Measurements from ENCODE around the gene FDXR. TPM values are rescaled to one million over a fixed set of nuclear protein-coding genes. Genes with fewer than 3 reads are reported as not detected.

Gene FDXR
- total and polyA plus RNA-seq, 4 donors = 3.9 to 10.1 (median 4.6) TPM

GRCh38 chr17:74818291-74818938 is 54.4 kb downstream of the FDXR start:
- no peak overlapping the region for H3K9ac ChIP-seq (ENCODE audit: low read depth in 1 of 2, low read length in 2 of 2)
- H3K36me3 ChIP-seq (ENCODE audit: control insufficient read depth in 4 of 4, insufficient read depth in 3 of 4, low read depth in 1 of 4, low read length in 3 of 4) = peaks cover 0 to 5% (median 1%) of the 10 kb centered on the region in 4 donors
- H3K4me3 ChIP-seq (ENCODE audit: low read depth in 1 of 3, low read length in 3 of 3) = no peak overlapping the region
- 98% methylated on average over 16 of the region's 16 CpGs for WGBS
- H3K27me3 ChIP-seq (ENCODE audit: control insufficient read depth in 4 of 4, insufficient read depth in 4 of 4, low read length in 3 of 4) = no peaks in the 10 kb centered on the region
- H3K9me3 ChIP-seq (ENCODE audit: control insufficient read depth in 4 of 4, low read length in 3 of 4) = no peaks in the 10 kb centered on the region
- no peak for DNase-seq (ENCODE audit: low spot score)
- H3K4me1 ChIP-seq (ENCODE audit: control insufficient read depth in 4 of 4, insufficient read depth in 4 of 4, low read length in 3 of 4) = no peaks in the 10 kb centered on the region
- no peak for TF ChIP-seq RXRA (IDR thresholded peaks at IDR 0.05)
- no peak for TF ChIP-seq YY1 (IDR thresholded peaks at IDR 0.05)
- TF ChIP-seq MAX (IDR thresholded peaks at IDR 0.05) = no peak
- no peak for TF ChIP-seq ZBTB33 (IDR thresholded peaks at IDR 0.05)
- TF ChIP-seq FOXA1 (IDR thresholded peaks at IDR 0.05) = no peak
- no peak for TF ChIP-seq FOXA2 (IDR thresholded peaks at IDR 0.05)
- no peak overlapping the region for H3K27ac ChIP-seq (ENCODE audit: low read depth in 1 of 2, low read length in 2 of 2)

GRCh38 chr17:74816905-74817620 is 55.7 kb downstream of the FDXR start:
- no peak for TF ChIP-seq RXRA (IDR thresholded peaks at IDR 0.05)
- no peak for TF ChIP-seq GABPA (IDR thresholded peaks at IDR 0.05 in 1 of 2, conservative IDR thresholded peaks at IDR 0.05 in 1 of 2)
- no peak for TF ChIP-seq YY1 (IDR thresholded peaks at IDR 0.05)
- no peak for TF ChIP-seq SP1 (IDR thresholded peaks at IDR 0.05)
- DNase-seq (ENCODE audit: low spot score) = no peak
- peaks cover 0 to 1% (median 0%) of the 10 kb centered on the region in 4 donors for H3K4me1 ChIP-seq (ENCODE audit: control insufficient read depth in 4 of 4, insufficient read depth in 4 of 4, low read length in 3 of 4)
- H3K27me3 ChIP-seq (ENCODE audit: control insufficient read depth in 4 of 4, insufficient read depth in 4 of 4, low read length in 3 of 4) = no peaks in the 10 kb centered on the region
- 90% methylated on average over 18 of the region's 18 CpGs for WGBS
- H3K4me3 ChIP-seq (ENCODE audit: low read depth in 1 of 3, low read length in 3 of 3) = no peak overlapping the region
- no peaks in the 10 kb centered on the region for H3K9me3 ChIP-seq (ENCODE audit: control insufficient read depth in 4 of 4, low read length in 3 of 4)
- H3K27ac ChIP-seq (ENCODE audit: low read depth in 1 of 2, low read length in 2 of 2) = no peak overlapping the region
- H3K9ac ChIP-seq (ENCODE audit: low read depth in 1 of 2, low read length in 2 of 2) = no peak overlapping the region
- H3K36me3 ChIP-seq (ENCODE audit: control insufficient read depth in 4 of 4, insufficient read depth in 3 of 4, low read depth in 1 of 4, low read length in 3 of 4) = peaks cover 0 to 5% (median 1%) of the 10 kb centered on the region in 4 donors

GRCh38 chr17:74815550-74816370 is 57.0 kb downstream of the FDXR start:
- H3K9ac ChIP-seq (ENCODE audit: low read depth in 1 of 2, low read length in 2 of 2) = no peak overlapping the region
- H3K27me3 ChIP-seq (ENCODE audit: control insufficient read depth in 4 of 4, insufficient read depth in 4 of 4, low read length in 3 of 4) = no peaks in the 10 kb centered on the region
- H3K4me1 ChIP-seq (ENCODE audit: control insufficient read depth in 4 of 4, insufficient read depth in 4 of 4, low read length in 3 of 4) = peaks cover 0 to 3% (median 0%) of the 10 kb centered on the region in 4 donors
- no peaks in the 10 kb centered on the region for H3K9me3 ChIP-seq (ENCODE audit: control insufficient read depth in 4 of 4, low read length in 3 of 4)
- 88% methylated on average over 15 of the region's 15 CpGs for WGBS
- H3K36me3 ChIP-seq (ENCODE audit: control insufficient read depth in 4 of 4, insufficient read depth in 3 of 4, low read depth in 1 of 4, low read length in 3 of 4) = peaks cover 0 to 5% (median 1%) of the 10 kb centered on the region in 4 donors
- H3K27ac ChIP-seq (ENCODE audit: low read depth in 1 of 2, low read length in 2 of 2) = no peak overlapping the region
- no peak for DNase-seq (ENCODE audit: low spot score)
- H3K4me3 ChIP-seq (ENCODE audit: low read depth in 1 of 3, low read length in 3 of 3) = no peak overlapping the region
- no peak for TF ChIP-seq YY1 (IDR thresholded peaks at IDR 0.05)
- no peak for TF ChIP-seq SP1 (IDR thresholded peaks at IDR 0.05)
- no peak for TF ChIP-seq HNF4A (conservative IDR thresholded peaks at IDR 0.05)
- TF ChIP-seq TAF1 (conservative IDR thresholded peaks at IDR 0.05) = no peak
- TF ChIP-seq ATF3 (IDR thresholded peaks at IDR 0.05) = no peak
- TF ChIP-seq HNF4G (IDR thresholded peaks at IDR 0.05) = no peak
- no peak for TF ChIP-seq EGR1 (IDR thresholded peaks at IDR 0.05; ENCODE audit: low read depth in 2 of 2)
- no peak for TF ChIP-seq ZBTB33 (IDR thresholded peaks at IDR 0.05)
- no peak for TF ChIP-seq CTCF (IDR thresholded peaks at IDR 0.05; ENCODE audit: low read depth, low read length, missing input control)
- no peak for TF ChIP-seq RAD21 (IDR thresholded peaks at IDR 0.05)
- no peak for TF ChIP-seq FOXA1 (IDR thresholded peaks at IDR 0.05)
- TF ChIP-seq FOXA2 (IDR thresholded peaks at IDR 0.05) = no peak
- no peak for TF ChIP-seq RXRA (IDR thresholded peaks at IDR 0.05)

Data from liver (tissue), 9 donors.